COR-L47 (cell line): ENCODE measurements around the gene GPC6.
"Not testable (repeated sequence)": the region's sequence is repeated elsewhere in the genome, so short reads cannot be mapped to it uniquely, and the experiment has no call there.

Experiments
- DNase-seq: peaks from one replicate; lab custom pipeline; 2025; lab: John Stamatoyannopoulos, UW

GPC6 gene

DNA sequence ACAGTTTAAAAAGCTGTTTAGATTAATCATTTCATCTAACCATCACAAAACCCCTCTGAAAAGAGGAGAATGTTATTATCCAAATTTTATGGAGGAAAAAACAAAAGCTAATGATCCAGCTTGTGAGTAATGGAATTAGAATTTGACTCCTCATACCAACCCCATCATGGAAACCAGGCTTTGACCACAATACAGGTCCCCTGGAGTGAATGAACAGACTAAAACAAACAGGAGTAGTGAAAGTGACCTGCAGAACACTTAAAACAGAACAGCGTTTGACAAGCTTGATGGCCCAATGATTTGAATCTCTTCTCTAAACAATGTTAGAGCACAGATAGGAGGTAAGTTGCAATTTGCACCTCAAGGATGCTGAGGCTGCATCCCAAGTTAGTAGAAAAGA, 1022.9 kb downstream of the GPC6 start:
- peak; percentile 9 for DNase-seq

DNA sequence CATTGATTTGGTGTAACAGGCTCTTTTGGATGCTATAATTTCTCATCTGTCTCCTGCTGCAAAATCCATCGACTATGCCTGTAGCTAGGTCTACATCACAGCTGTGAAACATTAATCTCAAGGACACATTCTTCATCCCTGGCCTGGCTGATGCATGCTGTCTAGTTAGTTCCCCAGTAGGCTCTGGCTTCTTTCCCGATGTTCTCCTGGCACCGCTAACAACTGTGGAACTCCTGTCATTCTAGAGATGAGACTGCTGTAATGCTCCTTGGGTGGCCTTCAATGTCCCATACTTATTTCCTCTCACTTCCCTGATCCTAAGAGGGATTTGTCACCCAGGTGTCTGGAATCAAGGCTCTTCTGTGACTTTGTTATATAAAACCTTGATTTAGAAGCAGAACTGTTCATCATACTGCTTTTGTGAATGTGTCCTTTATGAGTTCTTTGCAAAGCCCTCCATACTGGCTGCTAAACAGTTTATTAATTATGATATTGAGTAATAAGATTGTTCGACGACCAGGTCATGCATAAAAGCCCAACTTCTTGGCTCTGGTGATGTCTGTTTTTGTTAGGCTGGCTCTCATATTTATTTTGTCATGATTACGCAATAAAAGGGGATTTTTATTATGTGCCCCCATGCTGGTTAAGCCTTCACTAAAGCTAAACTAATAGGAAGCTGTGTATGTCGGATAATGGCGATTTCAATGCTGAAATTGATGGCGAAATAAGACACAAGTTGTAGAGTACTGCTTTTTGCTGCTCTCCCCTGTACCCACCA, 1025.4 kb downstream of the GPC6 start:
- DNase-seq, result no peak

DNA sequence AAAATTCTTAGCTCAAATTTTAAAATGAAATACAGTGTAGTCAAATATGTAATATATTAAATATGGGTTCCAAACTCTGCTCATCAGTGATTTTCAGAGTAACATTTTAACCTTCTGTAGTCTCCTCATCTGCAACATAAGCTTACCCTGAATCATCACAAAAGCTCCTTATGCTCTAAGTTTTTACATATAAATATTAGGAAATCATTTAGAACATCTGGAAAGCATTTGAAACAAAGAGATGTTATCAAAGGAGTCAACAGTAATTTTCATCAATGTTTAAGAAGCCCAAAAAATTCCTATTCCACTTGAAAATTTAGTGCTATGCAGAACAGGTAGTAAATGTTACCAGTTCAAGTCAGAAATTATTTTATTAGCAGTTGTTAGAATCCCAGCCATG, 1028.1 kb downstream of the GPC6 start:
- DNase-seq, result no peak

DNA sequence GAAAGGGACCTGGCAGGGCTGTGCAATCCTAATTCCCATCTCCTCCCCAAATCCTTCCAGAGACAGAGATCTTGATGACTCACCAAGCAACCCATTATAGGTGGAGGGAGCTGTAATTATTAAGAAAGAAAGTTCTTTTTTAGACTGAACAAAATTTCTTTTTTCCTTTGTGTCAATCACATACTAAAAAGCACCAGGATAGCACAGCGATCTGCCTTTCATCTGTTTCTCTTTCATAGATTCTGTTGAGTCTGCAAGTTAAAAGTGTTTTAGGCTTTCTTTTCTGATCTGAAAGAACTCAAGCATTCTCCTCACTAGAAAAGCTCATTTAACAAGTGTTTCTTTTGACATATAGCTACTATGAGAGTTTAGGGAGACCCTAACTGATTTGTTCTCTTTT, 1030.1 kb downstream of the GPC6 start:
- no peak for DNase-seq

DNA sequence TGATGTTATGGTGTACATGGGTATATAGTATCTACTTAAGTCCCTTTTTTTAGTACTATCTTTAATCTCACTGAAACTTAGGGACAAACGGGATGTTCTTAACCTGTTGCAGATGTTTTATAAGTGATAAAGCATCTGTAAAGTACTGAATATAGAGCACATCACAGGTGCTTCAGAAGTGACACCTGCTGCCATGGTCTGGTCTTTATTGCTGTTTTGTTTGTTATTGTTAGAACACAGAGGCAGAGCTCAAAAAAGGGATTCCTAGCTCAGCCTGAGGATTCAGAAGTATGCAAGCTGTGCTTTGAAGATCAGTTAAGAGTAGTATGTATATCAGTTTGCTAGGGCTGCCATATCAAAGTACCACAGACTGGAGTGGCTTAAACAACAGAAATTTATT, 1033.4 kb downstream of the GPC6 start:
- no peak for DNase-seq

DNA sequence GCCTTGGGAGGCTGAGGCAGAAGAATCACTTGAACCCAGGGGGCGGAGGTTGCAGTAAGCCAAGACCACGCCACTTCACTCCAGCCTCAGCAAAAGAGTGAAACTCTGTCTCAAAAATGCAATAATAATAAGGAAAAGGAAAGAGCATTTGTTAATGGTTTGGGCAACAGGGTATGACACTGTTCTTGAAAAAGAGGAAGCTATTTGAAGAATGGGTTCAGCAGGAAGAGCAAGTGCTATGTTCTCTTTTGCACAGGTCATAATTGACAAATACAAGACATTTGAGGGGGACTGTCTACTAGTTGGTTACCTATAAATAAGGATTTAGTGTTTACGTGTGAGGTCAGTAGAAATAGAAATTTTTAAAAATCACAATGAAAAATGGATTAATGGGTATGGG, 1034.6 kb downstream of the GPC6 start:
- DNase-seq, result no peak

DNA sequence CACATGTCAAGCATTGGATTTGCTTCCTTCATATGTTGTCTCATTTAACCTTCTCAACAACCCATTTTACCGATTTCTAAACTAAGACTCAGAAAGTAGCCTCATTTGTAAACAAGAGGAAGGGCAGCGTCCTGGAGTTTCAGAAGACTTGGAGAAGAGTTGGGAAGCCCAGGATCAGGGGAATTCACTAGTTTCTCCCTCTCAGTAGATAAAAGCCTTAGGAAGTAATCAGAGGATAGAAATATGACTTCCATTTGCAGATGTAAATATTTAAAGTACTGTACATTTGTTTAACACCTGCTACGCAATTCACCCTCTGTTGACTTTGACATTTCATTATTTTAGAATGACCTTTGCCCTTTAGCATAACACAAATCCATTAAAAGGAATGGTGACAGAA, 1036.4 kb downstream of the GPC6 start:
- no peak for DNase-seq

DNA sequence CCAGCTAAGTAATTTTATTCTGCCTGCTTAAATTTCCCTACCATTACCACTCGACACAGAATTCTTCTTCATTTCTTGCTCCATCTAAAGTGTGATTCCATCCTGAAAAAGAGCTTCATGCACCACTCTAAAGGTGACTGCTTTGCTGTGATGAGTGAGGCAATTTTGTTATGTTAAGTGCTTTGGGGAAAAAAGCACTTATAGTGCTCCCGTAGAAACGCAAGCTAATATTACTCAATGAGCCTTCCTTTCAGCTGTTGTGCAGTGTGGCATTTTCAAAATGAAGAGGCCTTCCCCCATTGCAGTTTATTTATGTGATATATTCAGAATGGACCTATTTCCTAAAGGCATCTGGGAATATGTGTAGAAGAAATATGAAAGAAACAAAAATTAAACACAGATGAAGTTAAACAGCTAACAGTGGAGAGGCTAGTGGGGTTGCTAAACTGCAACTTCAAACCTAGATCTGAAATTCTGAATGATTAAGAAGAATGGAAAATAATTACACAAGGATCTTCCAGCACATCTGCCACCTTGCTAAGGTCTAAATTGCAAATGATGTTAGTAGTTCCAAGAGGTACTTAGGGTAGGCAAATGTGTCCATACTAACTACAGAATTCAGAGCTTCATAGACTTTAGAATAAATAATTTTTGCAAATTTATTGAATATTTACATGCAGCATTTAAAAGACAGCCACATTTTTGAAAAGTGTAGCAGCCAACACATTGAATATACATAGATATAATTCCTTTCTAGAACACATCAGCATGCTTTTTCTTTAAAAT, 1041.2 kb downstream of the GPC6 start:
- no peak for DNase-seq

DNA sequence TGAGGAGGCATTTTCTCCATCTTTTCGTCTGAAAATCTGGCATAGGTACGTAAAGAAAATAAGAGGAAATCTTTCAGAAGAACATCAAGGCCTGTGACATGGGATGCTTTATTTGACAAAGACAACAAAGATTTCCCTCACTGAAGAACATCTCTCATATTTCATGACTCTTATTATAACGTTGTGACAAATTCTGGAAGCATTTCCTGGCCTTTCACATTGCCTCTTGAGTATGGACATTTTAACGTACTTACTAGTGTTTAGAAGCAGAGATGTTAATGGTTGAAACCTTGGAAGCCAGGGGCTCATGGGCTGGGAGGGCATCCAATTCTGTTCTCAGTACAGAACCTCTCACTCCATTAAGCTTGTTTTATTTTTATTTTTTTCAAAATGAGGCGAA, 1042.1 kb downstream of the GPC6 start:
- DNase-seq, result no peak

DNA sequence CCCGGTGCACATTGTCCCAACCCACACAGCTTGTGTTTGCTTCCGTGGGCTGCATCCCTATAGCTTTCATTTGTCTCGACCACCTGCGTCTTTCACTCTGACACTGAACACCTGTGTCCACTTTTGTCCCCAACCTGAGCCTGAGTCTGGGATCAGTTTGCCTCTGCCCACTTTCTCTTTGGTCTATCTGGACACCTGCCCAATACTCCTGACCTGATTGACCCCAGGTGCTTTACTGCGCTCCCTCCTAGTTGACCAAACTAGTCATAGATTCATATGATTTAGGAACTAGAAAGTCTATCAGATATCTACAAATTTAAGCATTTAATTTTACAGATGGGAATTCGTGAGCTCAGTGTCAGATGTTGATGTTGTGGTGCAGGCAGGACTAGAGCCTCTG, 1043.0 kb downstream of the GPC6 start:
- DNase-seq, result peak; percentile 10

DNA sequence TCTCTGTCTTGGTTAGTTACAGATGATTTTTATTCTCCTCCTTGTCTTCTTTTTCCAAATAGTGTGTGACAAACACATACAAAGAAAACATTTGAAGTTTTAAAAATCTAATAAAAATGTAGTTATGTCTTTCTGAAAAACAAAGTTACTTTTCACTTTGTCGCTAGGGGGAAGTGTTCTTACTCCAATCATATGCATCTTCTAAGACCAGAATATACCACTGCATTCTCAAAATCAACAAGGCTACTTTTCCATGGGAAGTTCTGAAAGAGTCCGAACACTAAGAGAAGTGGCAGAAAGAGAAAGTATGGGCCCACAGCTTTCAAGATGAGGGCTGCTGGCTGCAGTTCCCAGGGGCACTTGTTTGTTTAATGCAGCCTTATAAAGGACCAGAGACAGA, 1043.9 kb downstream of the GPC6 start:
- no peak for DNase-seq

DNA sequence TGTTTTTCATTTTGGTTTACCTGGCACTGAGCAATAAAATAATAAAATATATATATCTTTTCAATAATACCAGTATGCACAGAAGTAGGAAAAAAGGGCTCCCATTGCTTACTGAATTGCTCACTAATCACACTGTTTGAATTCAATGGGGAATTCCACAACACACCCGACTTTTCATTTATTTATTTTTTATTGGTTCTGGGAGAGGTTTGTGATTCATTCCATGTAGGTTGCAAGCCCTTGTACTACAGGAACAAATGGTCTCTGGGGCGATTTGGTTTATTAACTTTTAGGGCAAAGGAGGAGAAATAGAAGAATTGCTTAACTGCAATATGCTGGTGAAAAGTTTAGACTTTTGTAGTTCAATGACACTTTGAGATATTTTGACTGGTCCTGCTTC, 1045.4 kb downstream of the GPC6 start:
- DNase-seq, result no peak

DNA sequence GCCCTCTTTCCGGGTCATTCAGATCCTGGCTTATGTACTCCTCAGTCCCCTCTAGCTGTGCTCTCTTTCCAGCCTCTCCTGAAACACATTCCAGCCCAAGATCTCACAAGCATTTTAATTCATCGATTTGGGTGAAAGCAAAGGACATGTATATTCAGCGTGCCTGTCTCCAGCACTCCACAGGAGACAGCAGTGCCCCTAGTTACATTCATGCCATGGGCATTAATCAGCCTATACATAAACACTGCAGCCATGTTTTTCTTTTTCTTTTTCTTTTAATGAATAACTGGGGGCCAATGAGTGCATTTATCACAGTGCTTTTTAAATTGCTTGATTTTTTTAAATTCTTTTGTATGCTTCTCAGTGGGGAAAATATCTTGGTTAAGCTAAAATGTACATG, 1053.7 kb downstream of the GPC6 start:
- no peak for DNase-seq

DNA sequence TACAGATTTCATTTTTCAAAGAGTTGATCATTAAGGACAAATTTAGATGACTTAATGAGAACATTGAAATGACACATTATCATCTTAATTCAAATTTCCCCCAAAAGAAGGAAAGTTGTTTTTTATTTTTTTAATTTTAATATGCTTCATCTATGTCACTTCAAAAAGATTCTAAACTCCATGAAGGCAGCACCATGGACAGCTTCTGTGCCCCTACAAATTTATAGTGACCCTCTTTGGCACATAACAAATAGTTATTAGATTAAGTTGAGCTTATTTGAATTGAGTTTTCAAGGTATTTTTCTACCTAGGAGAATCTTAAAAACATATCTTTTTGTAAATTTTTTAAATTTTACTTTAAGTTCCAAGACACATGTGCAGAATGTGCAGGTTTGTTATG, 1054.2 kb downstream of the GPC6 start:
- no peak for DNase-seq

DNA sequence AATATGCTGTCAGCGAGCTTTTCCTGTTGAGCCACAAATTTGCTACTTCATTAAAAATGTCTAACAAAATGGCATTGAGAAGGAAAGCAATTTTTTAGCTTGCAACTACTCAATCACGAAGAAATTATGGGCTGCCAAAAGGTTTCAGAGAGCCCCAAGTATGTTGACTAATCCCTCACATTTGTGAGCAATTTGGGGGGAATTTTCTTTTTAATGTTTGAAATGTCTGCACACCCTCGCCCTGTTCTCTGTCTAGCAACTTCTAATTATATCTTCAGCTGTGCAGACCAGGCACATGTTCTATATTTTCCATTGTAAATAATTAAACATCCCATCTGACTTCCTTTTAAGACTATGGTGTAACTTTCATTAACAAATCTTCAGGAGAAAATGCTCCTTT, 1060.0 kb downstream of the GPC6 start:
- DNase-seq, result no peak

DNA sequence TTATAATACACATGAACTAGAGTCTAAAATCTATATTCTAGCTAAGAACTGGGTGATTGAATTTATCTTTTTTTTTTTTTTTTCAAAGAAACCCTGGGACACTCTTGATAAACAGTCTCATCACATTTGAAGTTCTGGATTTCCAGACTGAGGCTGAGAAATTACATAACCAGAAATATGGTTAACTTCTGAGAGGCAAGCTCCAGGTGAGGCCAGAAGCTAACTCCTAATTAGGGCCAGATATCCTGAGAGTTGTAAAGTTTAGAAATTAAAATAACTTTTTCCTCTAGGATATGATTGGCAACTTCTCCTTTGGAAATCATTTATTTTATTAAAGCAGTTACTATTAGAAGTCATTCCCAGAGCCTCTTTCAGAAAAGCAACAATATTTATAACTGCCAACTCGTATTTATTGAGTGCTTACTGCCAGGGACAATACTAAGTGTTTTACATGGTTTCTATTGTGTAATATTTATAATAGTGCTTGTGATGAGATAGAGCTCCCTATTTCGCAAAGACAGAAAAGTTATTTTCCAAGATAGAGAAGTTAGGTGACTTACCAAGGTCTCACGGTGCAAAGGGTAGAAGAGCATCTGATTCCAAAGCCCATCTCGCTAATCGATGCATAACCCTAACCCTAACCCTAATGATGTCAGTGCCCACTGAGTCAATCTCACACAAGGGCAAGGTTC, 1065.2 kb downstream of the GPC6 start:
- DNase-seq, result no peak

DNA sequence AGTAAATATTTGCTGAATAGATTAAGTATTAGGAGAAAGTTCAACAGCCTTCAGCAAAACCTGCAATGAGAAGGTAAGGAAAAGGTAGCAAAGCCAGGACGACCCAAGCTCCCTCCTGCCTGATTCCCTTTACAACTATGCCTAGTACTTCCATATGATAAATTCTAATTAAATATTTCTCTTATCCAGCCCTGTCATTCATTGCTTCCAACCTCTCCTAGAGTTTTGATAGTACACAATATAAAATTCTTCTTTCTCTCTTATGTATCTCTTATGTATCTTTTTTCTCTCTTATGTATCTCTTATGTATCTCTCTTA, 1065.7 kb downstream of the GPC6 start:
- DNase-seq, result no peak

DNA sequence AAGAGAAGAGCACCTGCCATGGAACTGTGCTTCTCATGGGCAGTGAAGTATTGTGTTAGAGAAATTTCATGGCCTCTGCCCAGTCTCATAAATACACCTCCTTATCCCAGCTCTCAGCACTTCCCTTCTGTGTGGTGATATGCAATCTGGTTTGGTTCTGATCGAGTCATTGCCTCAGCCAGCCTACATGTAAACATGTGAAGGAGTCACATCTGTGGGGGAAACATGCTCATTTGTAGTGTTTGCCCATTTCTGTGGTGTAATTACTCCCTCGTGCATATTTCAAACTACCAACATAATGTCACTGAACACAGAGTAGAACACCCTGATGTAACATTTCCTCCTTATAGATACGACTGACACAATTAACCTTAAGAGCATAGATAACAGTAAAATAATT, 1069.9 kb downstream of the GPC6 start:
- DNase-seq, result no peak

DNA sequence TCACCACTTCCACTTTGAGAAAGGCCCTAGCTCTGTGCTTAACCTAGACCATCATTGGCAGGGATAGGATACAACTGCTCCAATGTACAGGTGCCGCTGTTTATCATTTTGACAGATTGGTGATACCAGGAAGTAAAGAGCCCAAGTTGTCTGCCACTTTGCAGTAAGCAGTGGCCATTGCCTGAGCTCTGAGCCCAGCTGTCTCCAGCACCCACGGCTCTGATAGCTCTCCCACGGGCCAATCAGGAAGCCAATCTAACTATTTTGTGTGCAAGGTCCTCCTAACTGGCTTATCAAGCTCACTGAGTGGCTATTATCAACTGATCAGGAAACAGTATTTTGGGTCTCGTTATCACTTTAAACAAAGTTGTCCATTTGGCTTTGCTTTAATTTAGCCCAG, 1071.7 kb downstream of the GPC6 start:
- DNase-seq, result no peak

DNA sequence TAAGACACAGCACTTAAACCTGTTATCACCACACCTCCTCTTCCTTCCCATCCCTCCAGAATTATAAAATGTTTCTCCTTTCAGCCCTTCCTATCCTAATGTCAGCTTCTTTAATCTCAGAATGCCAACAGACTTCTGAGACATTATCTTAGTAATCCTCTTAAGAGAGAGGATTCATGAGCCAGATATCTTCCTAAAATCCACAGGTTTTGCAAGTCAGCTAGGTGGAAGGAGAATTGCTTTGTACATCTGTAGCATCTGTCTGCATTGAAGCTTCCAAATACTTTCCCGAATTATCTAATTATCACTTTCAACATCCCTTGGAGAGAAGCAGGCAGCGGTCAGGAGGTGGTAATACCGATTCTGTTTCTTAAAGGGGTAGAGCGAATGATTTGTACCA, 1073.8 kb downstream of the GPC6 start:
- no peak for DNase-seq

DNA sequence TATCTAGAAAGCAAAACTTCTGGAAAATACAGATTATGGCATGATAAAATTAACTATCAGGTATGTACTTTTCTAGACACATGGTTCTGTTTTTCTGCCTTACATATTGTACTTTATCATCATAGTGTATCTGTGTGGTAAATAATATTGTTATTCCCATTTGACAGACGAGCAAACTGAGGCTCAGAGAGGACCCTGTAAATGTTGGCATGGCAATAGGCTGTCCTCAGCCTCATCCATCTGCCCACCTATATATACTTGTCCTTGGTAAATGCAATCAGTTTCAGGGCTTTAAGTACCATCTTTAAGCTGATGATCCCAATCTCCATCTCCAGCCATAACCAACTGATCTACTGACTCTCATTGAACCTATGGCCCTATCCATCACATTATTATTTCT, 1074.9 kb downstream of the GPC6 start:
- DNase-seq, result no peak

DNA sequence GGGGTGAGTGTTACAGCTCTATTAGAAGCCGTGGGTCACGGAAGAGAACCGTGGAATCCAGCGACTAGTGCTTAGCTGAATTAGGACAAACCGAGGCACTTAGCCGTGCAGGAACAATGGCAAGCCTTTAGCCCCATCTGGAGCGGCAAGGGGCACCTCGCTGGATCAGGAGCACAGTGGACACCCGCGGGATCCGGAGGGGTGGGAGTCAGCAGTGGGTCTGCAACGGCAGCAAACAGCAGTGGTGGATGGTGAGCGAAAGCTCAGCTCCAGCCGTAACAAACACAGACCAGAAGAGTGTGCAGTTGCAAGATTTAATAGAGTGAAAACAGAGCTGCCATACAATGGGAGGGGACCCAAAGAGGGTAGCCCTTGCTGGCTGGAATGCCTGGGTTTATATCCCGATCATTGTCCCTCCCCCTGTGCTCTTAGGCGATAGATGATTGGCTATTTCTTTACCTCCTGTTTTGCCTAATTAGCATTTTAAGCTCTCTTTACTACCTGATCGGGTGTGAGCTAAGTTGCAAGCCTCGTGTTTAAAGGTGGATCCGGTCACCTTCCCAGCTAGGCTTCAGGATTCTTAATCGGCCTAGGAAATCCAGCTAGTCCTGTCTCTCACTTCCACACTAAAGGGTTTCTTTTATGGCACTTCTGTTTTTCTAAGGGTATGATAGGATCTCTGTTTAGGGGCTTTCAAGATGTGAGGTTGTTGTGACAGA, 1076.4 kb downstream of the GPC6 start:
- DNase-seq, result not testable (repeated sequence)
